Kidney (tissue), 14 donors: ENCODE measurements around the gene MYH11. TPM values are rescaled to one million over a fixed set of nuclear protein-coding genes. Genes with fewer than 3 reads are reported as not detected.
"Not testable (repeated sequence)": the region's sequence is repeated elsewhere in the genome, so short reads cannot be mapped to it uniquely, and the experiment has no call there.

Experiments
- DNase-seq, 5 donors: peaks; one replicate each; pipeline ENCODE4 v3.0.0-alpha.2; 2013 to 2020
- FAIRE-seq: peaks from 2 replicates; lab custom pipeline; 2012; peaks lifted over from hg19 to GRCh38; lab: Jason Lieb, UNC
- H3K27ac ChIP-seq, 2 donors: one replicate each; pipeline ENCODE4 v1.7.0; 2013; ENCODE audit warnings: low read depth in 2 of 2, low read length in 2 of 2, inconsistent platforms in 1 of 2
- H3K27me3 ChIP-seq: one replicate; pipeline ENCODE4 v1.7.1; 2013; ENCODE audit warnings: low read length, inconsistent platforms; ENCODE audit not compliant: control insufficient read depth, insufficient read depth
- H3K36me3 ChIP-seq, 3 donors: one replicate each; pipeline versions ENCODE4 v1.7.0 to v1.7.1; 2013; ENCODE audit warnings: low read length in 3 of 3, control low read depth in 1 of 3, inconsistent platforms in 1 of 3; ENCODE audit not compliant: insufficient read depth in 3 of 3, control insufficient read depth in 2 of 3
- H3K4me1 ChIP-seq, 3 donors: one replicate each; pipeline versions ENCODE4 v1.7.0 to v1.7.1; 2013; ENCODE audit warnings: low read length in 3 of 3, inconsistent platforms in 1 of 3, low read depth in 1 of 3; ENCODE audit not compliant: control insufficient read depth in 2 of 3, insufficient read depth in 2 of 3
- H3K4me3 ChIP-seq, 3 donors: one replicate each; pipeline versions ENCODE4 v1.7.0 to v1.8.1; 2013; ENCODE audit warnings: low read length in 3 of 3, control low read depth in 1 of 3, inconsistent platforms in 1 of 3
- H3K9ac ChIP-seq, 3 donors: one replicate each; pipeline versions ENCODE4 v1.7.0 to v1.7.1; 2013; ENCODE audit warnings: low read length in 3 of 3, control low read depth in 1 of 3, inconsistent platforms in 1 of 3
- H3K9me3 ChIP-seq, 3 donors: one replicate each; pipeline versions ENCODE4 v1.7.0 to v1.7.1; 2013; ENCODE audit warnings: low read length in 3 of 3, control low read depth in 1 of 3, inconsistent platforms in 1 of 3; ENCODE audit not compliant: control insufficient read depth in 2 of 3, insufficient read depth in 1 of 3
- CTCF ChIP-seq: IDR thresholded peaks from 3 replicates; pipeline ENCODE4 v1.5.1; 2012; ENCODE audit warnings: mild to moderate bottlenecking, moderate library complexity, borderline replicate concordance; ENCODE audit not compliant: insufficient read depth; ENCODE audit errors: extremely low read depth
- intact Hi-C: fragments of 100-400 bp; cut with DNase I; formaldehyde crosslinking; loops from one replicate; pipeline ENCODE4 v1.11.1; 2022
- polyA plus RNA-seq: library from polyadenylated mRNA; stranded (reverse); fragments of 350-450 nt; fragmentation: Illumina TruSeq; extraction: RNeasy Lipid Tissue Mini Kit (QIAGEN cat#74804); gene quantifications from one replicate; pipeline ENCODE4 v1.2.3, GENCODE V29; 2014; ENCODE audit warnings: low read depth, low replicate concordance; ENCODE audit not compliant: insufficient read depth
- total RNA-seq: library from RNA; stranded (reverse); fragmentation: NEBNext Ultra II Directional; extraction: Animal tissue kit (Norgen Biotek cat#: 25700); gene quantifications from one replicate; pipeline ENCODE4 v1.2.1, GENCODE V29; 2021
- donor health status: control.
- donor health status: control.
- donor health status: control.
- donor health status: control.
- donor health status: control.
- donor health status: DM: yes; HTN: yes; CAD: no.
- donor health status: Normal renal cell carcinoma (clear cell type).

MYH11 gene
- total and polyA plus RNA-seq, 2 donors from 2014 or later = 40.2 to 175 TPM

- no peaks in the 10 kb centered on the region for H3K4me1 ChIP-seq
- TF ChIP-seq CTCF = no peak
- no peak overlapping the region for H3K27ac ChIP-seq
- no peak overlapping the region for H3K4me3 ChIP-seq
- FAIRE-seq (no peak), DNase-seq (no peak)
- no peak overlapping the region for H3K9ac ChIP-seq
- no peaks in the 10 kb centered on the region for H3K27me3 ChIP-seq
- no peaks in the 10 kb centered on the region for H3K36me3 ChIP-seq
- intact Hi-C loops = no loop called here
- H3K9me3 ChIP-seq = peaks cover 0 to 4% (median 0%) of the 10 kb centered on the region in 3 donors
Measured at GRCh38 chr16:15810411-15810810, 46.4 kb downstream of the MYH11 start.

GRCh38 chr16:15809297-15809696 lies 47.5 kb downstream of the MYH11 start:
- intact Hi-C loops, H3K9me3 ChIP-seq, H3K9ac ChIP-seq, H3K27me3 ChIP-seq, DNase-seq, H3K4me1 ChIP-seq, H3K4me3 ChIP-seq, FAIRE-seq, H3K27ac ChIP-seq, H3K36me3 ChIP-seq: not testable (repeated sequence)

- FAIRE-seq (no peak), DNase-seq (no peak)
- H3K9me3 ChIP-seq = peaks cover 0 to 4% (median 0%) of the 10 kb centered on the region in 3 donors
- no peak overlapping the region for H3K9ac ChIP-seq
- no peaks in the 10 kb centered on the region for H3K27me3 ChIP-seq
- intact Hi-C loops = no loop called here
- no peaks in the 10 kb centered on the region for H3K4me1 ChIP-seq
- H3K27ac ChIP-seq = no peak overlapping the region
- no peaks in the 10 kb centered on the region for H3K36me3 ChIP-seq
- no peak overlapping the region for H3K4me3 ChIP-seq
- no peak for TF ChIP-seq CTCF
Measured at GRCh38 chr16:15808071-15808470, 48.8 kb downstream of the MYH11 start.

DNA sequence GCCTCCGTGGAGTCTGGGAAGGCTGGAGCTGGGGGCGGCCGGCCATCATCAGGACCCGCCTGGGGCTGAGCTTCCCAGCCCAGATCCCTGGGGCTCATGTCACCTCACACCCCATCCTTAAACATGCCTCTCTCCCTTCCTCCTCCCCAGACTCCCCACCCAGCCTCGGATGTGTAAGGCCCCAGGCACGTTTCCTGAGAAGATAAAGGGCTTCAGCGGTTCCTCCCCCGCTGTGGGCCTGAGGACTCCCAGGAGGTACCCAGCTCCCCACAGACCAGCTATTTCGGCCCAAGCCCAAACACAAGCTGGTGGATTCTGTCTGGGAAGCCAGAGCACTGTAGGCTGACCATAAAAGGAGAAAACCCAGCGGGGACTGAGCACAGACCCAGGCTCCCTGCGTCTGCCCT lies 49.2 kb downstream of the MYH11 start:
- H3K27ac ChIP-seq = no peak overlapping the region

More for the DNA sequence above, 49.2 kb downstream of the MYH11 start:
- no peak for TF ChIP-seq CTCF
- no peaks in the 10 kb centered on the region for H3K4me1 ChIP-seq
- no peak overlapping the region for H3K4me3 ChIP-seq
- peaks cover 0 to 4% (median 0%) of the 10 kb centered on the region in 3 donors for H3K9me3 ChIP-seq
- DNase-seq = no peak
- H3K27me3 ChIP-seq = no peaks in the 10 kb centered on the region
- no peaks in the 10 kb centered on the region for H3K36me3 ChIP-seq
- no peak overlapping the region for H3K9ac ChIP-seq
- FAIRE-seq = no peak
- intact Hi-C loops = no loop called here
